ENCODE measurements around the gene OVOL3.
"Not testable (repeated sequence)": the region's sequence is repeated elsewhere in the genome, so short reads cannot be mapped to it uniquely, and the experiment has no call there.

Gene OVOL3

DNA sequence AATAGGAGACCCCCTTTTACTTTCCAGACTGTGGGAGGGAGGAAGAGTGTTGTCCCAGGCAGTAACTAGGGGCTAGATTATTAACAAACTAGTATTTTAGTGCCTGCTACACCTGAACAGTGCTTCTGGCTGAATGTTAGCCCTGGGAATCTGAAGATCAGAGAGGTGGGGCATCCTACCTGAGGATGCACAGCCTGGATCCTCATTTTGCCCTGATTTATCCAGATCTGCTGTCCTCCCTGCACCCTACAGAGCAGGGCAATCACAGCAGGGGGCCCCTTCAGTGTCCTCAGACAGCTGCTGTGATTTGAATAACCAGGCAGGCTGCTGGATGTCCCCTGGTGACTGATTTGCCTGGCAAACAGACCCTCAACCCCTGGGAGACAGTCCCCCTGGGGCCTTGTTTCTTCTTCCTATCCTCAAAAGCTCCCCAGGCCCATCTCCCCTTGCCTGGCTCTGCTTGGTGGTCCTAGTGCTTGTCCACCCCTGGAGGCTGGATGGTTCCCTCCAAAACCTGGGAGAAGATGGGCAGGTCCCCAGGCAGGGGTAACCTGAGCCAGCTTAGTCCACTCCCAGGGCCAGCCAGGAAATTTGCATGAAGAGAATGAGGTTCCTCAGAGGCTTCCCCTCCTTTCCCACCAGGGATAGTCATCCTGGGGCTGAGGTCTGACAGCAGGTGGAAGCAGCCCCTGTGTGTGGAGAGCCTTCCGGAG lies at the start of gene OVOL3:
TSS of gene OVOL3 (plus strand) at position 657 of the 713 bp plus-strand sequence. CDS start 60 bp downstream, outside the sequence.
- DNase-seq = no peak

DNA sequence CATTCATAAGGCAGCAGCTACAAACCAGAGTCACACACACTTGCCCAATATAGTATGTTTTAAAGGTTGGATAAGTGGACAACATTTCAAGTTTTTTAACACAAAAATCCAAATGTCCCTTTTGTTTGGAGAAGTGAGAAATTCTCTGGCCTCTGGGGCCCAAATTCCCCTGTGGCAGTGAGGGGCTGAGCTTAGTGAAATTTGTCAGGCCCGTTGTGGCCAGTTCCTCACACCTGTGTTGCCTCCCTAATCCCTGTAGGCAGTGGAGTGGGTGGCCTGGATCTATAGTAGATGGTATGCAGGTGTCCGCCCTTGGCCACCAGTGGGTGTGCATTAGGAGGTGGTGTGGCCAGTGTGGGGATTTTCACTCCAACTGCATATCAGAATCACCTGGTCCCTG lies 49.6 kb upstream of the OVOL3 start:
- DNase-seq = no peak

DNA sequence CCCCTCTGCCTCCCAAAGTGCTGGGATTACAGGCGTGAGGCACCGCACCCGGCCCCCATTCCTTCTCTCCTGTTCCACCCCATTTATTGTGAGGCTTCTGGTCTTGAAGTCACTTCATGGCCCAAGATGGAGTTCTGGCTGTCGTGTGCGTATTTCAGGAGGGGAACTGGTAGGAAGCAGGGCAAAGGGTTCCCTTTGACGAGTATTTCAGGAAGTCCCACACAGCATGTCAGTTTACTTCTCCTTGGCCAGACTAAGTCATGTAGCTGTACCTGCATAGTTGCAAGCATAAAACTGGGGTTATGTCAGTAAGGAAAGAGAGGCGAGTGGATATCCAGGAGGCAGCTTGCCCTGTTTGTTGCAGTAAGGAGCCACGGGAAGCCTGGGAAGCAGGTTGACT lies 46.1 kb upstream of the OVOL3 start:
- DNase-seq = no peak

DNA sequence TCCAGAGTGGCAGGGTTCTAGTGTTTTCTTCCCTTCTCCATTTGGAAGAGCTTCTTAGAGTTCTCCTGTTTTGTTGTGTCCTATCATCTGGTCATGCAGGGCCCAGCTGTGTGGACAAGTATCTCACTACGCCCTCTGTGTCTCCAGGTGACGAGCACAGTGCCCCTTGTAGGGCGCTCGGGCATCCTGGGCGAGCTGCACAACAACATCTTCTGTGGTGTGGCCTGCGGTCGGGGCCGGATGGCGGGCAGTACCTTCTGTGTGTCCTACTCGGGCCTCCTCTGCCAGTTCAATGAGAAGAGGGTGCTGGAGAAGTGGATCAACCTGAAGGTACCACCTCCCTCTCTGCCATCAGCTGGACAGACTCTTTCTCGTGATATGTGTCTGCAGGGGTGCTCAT lies 43.3 kb upstream of the OVOL3 start:
- no peak for DNase-seq

DNA sequence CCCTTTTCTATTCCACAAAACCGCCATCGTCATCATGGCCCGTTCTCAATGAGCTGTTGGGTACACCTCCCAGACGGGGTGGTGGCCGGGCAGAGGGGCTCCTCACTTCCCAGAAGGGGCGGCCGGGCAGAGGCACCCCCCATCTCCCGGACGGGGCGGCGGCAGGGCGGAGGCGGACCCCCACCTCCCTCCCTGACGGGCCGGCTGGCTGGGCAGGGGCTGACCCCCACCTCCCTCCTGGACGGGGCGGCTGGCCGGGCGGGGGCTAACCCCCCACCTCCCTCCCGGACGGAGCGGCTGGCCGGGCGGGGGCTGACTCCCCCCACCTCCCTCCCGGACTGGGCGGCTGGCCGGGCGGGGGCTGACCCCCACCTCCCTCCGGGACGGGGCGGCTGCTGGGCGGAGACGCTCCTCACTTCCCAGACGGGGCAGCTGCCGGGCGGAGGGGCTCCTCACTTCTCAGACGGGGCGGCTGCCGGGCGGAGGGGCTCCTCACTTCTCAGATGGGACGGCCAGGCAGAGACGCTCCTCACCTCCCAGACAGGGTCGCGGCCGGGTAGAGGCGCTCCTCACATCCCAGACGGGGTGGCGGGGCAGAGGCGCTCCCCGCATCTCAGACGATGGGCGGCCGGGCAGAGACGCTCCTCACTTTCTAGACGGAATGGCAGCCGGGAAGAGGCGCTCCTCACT lies 42.0 kb upstream of the OVOL3 start:
- DNase-seq = not testable (repeated sequence)

DNA sequence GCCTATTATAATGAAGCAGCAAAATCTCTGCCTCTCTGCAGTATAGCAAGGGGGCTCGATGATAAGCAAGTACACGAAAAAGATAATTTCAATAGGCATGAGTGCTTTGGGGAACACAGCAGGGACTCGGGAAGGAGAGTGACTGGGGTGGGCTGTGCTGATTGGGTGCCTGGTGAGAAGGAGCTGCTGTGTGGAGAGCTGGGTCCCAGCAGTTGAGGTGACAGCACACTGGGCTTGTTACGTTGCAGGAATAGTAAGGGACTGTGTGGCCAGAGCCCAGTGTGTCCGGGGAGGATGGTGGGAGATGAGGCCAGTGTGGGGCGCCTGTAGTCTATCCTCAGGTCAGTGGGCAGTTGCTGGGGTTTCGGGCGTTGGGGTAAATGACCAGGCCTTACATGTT lies 38.9 kb upstream of the OVOL3 start:
- no peak for DNase-seq

DNA sequence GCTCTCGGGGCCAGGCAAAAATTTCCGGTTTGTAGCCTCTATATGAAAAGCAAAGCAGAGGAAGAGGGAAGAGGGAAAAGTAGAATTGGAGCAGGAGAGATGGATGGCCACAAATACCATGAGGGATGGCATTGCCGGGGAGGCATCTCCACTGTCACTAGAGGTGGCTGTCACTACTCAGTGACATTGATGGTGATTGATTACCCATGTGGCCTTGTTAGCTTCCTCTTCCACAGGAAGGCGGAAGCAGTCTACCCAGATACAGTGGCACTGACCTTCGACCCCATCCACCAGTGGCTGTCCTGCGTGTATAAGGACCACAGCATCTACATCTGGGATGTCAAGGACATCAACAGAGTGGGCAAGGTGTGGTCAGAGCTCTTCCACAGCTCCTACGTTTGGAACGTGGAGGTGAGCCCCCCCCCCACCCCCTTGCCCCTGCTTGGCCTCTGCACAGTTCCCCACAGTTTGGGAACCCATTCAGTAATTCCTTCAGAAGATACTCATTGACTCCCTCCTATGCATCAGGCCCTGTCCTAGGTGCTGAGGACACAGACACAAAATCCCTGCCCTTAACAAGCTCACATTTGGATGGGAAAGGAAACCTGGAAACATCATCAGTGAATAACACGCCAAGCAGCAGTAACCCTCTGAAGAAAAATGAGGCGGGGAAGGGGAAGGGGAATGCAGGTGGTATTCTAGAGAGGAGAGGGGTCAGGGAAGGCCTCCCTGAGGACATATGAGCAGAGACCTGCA lies 37.6 kb upstream of the OVOL3 start:
- no peak for DNase-seq

DNA sequence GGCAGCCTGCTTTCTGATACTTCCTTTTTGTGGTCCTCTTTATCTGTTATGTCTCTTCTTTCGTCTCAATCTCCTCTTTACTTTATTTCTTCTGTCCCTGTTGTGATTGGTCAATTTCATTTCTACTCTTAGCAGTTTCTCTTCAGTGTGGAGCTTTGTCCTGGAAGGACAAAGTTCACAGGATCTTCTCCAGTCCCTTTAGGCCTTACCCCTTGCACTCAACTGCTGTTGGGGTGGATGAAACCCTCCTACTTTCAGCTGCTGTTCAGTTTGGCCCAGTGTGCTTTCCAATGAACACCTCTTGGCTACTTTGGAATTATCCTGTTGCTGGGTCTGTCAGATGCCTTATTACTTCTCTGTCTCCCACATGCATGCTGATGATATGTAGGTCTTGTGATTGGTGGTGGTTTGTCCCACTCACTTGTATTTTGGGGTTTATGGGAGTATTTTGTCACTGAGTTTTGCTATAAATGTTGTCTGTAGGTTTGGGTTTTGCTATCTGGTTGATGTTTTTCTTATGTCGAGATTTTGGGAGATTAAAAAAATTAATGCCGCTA lies 31.5 kb upstream of the OVOL3 start:
- DNase-seq = no peak

DNA sequence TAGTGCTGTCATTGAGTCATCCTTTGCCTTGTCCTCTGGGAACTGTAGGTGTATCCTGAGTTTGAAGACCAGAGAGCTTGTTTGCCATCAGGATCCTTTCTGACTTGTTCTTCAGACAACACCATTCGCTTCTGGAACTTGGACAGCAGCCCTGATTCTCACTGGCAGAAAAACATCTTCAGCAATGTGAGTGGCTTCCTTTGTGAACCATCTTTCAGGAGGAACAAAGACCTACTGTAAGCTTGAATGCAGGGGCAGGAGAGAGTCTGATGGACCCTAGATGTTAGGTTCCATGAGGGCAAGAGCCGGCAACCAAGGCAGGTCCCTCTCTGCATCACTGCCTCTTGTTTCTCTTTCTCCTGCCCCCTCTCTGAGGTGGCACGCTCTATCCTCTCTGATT lies 29.6 kb upstream of the OVOL3 start:
- DNase-seq = no peak

DNA sequence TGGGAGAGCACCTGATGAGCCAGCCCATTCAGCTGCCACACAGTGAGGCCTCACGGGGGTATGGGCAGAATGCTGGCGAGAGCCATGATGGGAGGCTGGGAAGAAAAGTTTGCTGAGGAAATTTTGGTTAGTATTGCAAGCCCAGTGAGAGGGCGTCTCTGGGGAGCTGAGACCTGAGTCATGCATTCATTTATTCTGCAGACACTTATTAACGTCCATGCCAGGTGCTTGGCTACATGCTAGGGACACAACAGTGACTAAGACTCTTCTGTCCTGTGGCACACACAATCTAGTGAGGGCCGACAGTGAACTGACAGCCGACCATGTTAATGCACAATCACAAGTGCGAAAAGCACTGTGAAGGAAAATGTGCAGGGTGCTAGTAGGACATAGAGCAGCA lies 29.0 kb upstream of the OVOL3 start:
- DNase-seq = no peak

DNA sequence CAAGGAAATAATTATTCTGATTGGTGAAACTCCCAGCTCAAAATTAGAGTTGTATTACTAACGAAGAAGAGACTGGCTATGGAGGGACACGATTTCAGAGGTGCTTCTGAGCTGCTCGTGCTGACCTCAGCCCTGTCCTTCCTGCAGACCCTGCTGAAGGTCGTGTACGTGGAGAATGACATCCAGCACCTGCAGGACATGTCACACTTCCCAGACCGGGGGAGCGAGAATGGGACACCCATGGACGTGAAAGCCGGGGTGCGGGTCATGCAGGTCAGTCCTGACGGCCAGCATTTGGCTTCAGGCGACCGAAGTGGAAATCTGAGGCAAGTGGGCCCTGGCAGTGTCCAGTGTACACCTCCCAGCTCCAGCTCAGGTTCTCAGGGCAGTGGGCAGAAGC lies 28.0 kb upstream of the OVOL3 start:
- DNase-seq = no peak

DNA sequence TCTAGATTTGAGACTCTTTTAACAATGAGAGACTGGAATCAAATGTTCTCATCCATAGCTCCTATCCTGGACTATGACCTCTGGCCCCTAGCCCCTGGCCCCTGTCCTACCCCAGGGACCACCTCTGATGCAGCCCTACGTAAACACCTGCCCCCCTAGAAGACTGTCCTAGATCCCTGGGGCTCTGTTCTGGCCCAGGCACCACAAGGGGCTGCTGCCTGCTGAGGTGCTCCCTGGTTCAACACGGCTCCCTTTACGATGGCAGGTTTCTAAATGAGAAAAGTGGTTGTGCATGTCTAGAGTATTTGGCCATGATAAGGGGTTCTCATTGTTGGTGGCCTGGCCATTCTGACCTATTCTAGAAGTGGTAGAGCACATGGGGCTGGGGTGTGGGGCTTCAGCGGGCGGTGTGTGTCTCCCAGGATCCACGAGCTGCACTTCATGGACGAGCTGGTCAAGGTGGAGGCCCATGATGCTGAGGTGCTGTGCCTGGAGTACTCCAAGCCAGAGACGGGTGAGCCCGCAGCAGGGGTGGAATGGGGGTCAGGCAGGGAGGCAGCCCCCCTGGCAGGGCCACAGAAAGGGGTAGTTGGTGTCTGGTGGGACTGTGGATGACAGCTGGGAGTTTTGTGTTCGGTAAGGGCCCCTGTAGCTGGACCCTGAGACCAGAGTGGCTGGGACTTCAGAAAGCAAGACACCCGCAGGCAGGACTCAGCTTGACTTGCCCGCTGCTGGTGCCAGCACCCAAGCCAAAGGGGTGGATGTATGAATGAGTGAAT lies 26.5 kb upstream of the OVOL3 start:
- DNase-seq = no peak

DNA sequence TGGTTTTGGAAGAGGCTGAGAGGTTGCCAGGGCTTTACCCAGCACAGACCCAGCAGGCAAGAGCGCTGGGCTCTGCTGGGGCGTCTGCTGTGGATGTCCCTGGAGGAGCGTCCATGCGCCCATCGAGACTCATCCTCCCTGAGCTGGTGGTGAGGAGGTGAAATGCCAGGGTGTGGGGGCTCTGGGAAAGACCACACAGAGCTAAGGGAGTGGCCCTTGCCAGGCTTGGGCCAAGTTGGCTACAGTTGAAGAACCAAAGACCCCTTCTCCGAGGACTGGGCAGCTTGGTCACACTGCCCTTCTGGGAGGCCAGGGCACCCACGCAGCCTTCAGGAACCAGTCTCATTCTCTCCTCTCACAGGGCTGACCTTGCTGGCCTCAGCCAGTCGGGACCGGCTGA lies 24.6 kb upstream of the OVOL3 start:
- no peak for DNase-seq

DNA sequence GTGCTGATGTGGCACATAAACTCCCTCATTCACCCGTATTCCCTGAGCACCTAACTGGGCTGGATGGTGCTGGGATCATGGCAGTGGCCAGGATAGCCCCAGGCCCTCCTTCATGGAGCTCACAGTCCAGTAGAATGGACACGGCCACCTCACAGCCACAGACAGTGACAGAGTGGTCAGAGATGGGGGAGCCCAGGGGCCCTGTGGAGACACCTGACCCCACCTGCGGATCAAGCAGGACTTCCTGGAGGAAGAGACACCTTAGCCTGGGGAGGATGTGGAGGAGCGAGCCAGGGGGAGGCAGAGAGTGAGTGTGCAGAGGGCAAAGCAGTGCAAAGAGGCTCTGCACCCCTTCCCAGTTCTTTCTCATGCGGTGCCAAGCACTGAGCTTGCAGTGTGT lies 21.1 kb upstream of the OVOL3 start:
- DNase-seq = no peak

DNA sequence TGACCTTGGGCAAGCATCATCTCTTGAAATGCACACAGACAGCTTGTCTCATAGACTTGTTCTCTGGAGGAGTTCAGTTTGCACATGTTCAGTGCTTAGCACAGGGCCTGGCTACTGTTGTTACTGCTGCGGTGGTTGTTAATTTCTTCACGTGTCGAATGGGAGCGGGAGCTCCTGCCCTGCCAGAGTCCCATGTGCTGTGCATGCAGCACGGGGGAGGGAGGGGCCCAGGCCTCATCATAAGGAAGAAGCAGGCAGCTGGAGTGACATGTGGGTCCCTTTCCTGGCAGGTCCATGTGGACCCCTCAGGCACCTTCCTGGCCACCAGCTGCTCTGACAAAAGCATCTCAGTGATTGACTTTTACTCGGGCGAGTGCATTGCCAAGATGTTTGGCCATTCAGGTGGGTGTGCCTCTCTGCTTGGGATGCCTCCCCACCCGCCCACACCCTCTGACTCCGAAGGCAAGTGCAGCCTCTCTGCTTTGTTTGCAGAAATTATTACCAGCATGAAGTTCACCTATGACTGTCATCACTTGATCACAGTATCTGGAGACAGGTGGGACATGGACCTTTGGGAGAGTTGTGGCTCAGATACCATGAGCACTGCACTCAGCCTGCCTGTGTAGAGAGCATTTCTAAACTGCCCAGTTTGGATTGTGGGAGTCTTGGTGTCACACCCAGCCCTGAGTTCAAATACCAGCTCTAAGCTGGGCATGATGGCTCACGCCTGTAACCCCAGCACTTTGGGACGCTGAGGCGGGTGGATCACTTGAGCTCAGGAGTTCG lies 19.8 kb upstream of the OVOL3 start:
- no peak for DNase-seq

DNA sequence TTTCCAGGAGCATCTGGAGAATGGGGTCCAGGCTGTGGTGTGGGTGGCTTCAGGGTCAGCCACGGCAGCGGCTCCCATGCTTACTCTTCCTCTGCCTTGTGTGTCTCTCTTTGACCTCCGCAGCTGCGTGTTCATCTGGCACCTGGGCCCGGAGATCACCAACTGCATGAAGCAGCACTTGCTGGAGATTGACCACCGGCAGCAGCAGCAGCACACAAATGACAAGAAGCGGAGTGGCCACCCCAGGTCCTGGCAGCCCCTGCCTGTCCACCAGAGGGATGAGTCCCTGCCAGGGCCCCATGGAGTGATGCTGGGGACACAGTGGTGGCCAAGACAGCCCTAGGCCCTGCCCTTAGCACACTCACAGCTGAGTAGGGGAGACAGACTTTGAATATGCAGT lies 18.4 kb upstream of the OVOL3 start:
- no peak for DNase-seq

DNA sequence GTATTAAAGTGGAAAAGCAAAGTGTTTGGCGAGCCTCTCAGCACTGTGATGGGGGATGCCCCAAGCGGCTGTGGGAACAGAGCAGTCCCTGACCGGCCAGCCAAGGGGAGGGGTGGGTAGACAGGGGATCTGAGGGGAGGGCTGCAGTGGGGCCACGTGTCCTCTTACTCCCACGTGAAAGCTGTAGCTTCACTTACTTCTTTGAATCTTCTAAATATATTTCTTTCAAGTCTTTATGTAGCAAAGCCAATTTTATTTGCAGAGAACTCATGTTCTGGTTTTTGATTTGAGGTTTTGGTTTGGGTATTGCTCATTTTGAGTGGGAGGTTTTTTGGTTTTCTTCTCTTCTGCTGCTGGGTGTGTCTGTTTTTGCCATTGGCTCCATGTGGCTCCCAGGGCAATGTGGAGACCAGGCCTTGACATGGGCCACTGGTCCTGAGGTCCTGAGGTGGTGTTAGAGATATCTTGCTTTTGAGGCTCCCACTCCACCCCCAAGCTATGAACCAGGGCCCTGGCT lies 17.7 kb upstream of the OVOL3 start:
- DNase-seq = no peak

DNA sequence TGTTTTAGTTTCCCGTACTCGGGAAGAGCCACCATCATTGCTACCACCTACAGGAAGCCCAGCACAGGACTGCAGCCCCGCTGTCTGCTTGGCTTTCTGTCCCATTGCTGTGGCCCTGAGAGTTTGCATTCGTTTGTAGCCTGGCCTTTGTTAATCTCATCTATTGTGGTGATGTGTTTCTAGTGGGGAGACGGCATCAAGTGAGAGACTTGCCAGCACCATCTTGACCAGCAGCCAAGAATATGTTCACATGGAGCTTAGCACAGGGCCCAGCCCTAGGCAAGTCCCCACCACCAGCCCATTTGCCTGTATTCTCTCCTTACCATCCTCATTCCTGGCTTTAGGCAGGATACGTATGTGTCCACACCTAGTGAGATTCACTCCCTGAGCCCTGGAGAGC lies 17.3 kb upstream of the OVOL3 start:
- no peak for DNase-seq

DNA sequence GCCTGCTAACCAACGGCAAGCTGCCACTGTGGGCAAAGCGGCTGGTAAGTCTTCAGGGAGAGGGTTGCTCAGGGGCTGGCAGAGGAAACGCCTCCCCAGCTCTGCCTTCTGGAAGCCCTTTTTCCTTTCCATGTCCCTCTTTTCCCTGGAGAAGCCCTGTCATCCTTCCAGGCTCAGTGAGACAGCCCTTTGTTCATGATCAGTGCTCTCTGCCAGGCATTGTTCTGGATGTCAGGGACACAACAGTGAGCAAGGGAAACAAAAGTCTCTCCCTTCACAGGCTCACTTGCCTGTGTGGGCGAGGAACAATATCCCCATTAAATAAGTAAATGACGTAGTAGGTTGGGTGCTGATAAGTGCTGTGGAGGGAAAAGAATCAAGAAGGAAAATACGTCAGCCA lies 13.9 kb upstream of the OVOL3 start:
- DNase-seq = no peak

DNA sequence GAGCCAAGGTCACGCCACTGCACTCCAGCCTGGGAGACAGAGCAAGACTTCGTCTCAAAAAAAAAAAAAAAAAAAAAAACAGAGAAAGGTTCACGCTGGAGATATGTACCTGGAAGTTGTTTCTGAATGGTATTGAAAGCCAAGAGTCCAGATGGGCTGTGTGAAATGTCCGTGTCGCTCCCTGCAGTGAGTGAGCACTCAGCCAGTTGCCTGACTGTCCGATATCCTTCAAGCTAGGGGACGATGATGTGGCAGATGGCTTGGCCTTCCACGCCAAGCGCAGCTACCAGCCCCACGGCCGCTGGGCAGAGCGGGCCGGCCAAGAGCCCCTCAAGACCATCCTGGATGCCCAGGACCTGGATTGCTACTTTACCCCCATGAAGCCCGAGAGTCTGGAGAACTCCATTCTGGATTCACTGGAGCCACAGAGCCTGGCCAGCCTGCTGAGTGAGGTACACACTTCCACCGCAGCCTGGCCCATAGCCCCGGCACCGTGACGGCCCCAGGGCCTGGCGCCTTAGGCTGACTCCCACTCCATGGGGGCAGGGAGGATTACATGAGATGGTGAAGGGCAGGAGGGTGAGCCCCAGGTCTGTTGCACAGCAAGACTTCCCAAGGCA lies 11.7 kb upstream of the OVOL3 start:
- DNase-seq = no peak

DNA sequence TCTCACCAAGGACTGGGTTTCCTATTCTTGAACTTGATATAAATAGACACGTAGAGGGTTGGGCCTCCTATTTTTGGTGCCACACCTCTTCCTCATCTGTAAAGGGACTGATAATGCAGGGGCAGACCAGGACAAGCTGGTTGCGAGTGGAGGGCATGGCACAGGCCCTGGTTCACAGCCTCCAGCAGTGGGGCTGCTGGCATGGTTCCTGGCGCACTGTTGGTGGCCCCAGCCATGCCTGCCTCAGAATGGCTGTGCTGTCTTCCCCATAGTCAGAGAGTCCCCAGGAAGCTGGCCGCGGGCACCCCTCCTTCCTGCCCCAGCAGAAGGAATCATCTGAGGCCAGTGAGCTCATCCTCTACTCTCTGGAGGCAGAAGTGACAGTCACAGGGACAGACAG lies 10.5 kb upstream of the OVOL3 start:
- DNase-seq = no peak
